Psoas muscle (tissue), 8 donors: ENCODE measurements around the gene HOXA9. TPM values are rescaled to one million over a fixed set of nuclear protein-coding genes. Genes with fewer than 3 reads are reported as not detected.

Experiments used
- ATAC-seq, 4 donors: fragments of 200-7000 bp; cut with Tn5 transposase; one replicate each; pipeline ENCODE4 v1.9.1; 2020; ENCODE audit warnings: moderate library complexity in 3 of 4, mild to moderate bottlenecking in 2 of 4
- DNase-seq, 2 donors: peaks; one replicate each; pipeline ENCODE4 v3.0.0-alpha.2; 2020
- H3K27ac ChIP-seq: fragments of 200-600 bp; one replicate; pipeline ENCODE4 v1.8.0; 2022
- H3K27me3 ChIP-seq, 3 donors: fragments of 200-600 bp in 1 of 3; one replicate each; pipeline versions ENCODE4 v1.6.1 to v1.8.0; 2013 to 2022; ENCODE audit warnings: low read length in 2 of 3, mild to moderate bottlenecking in 2 of 3, moderate library complexity in 1 of 3; ENCODE audit not compliant: insufficient read depth in 3 of 3
- H3K36me3 ChIP-seq, 2 donors: fragments of 200-600 bp in 1 of 2; one replicate each; pipeline versions ENCODE4 v1.6.1 to v1.8.0; 2013 to 2022; ENCODE audit warnings: low read depth in 1 of 2, mild to moderate bottlenecking in 1 of 2, moderate library complexity in 1 of 2; ENCODE audit not compliant: insufficient read depth in 1 of 2
- H3K4me1 ChIP-seq: fragments of 200-600 bp; one replicate; pipeline ENCODE4 v1.8.0; 2022
- H3K4me3 ChIP-seq: fragments of 200-600 bp; one replicate; pipeline ENCODE4 v1.8.0; 2022; ENCODE audit warnings: mild to moderate bottlenecking
- H3K9me3 ChIP-seq: fragments of 200-600 bp; one replicate; pipeline ENCODE4 v1.8.0; 2022
- CTCF ChIP-seq: fragments of 200-600 bp; IDR thresholded peaks from one replicate; pipeline ENCODE4 v1.8.0; 2022; ENCODE audit warnings: antibody characterized with exemption
- WGBS, 3 donors: extraction: QIAGEN DNeasy Blood & Tissue Kit; methylation state at CpG; one replicate each; pipeline versions ENCODE4 v1.1.6 to v1.1.7; 2013; 5-methylcytosine and 5-hydroxymethylcytosine counted together
- intact Hi-C, 2 donors: fragments of 100-400 bp; cut with DNase I; formaldehyde crosslinking; loops; one replicate each; pipeline versions ENCODE4 v1.11.0 to v1.14.2; 2022
- polyA plus RNA-seq, 3 donors: library from polyadenylated mRNA; stranded (reverse); fragments of 200-250 nt; gene quantifications; one replicate each; pipeline ENCODE4 v1.2.3, GENCODE V29; 2013
- total RNA-seq, 4 donors: library from RNA; stranded (reverse); fragmentation: NEBNext Ultra II Directional in 2 of 4; extraction: Animal tissue kit (Norgen Biotek cat#: 25700) in 2 of 4; gene quantifications; one replicate each; pipeline versions ENCODE4 v1.2.1 to v1.2.4, GENCODE V29; 2021 to 2023
- donor health status: healthy with polysubstance abuse.
- donor health status: DM: no; HTN: no; CAD: no; lungs with moderate emphysema.
- donor health status: Bipolar disorder and iron deficiency.
- donor health status: healthy.
- donor health status: DM: yes; HTN: yes; CAD: no.
- donor health status: DM: no; HTN: no; CAD: no.
- donor health status: DM: no; HTN: no; CAD: no.
- donor health status: DM: yes; HTN: yes; CAD: no.

The HOXA9 gene
- total and polyA plus RNA-seq, 7 donors, result 0.81 to 55.9 (median 16.0) TPM; not detected in 1

GRCh38 chr7:27179503-27180430, 14.4 kb upstream of the HOXA9 start:
- ATAC-seq, result peak; percentile 71 to 72 (median 72)
- Histone ChIP-seq H3K27me3 (peaks cover 0 to 35% (median 4%) of the 10 kb centered on the region in 3 donors), H3K9me3 (no peaks in the 10 kb centered on the region), H3K4me1 (peaks cover 33% of the 10 kb centered on the region), H3K27ac (peak overlapping the region; percentile 92), H3K4me3 (peak overlapping the region; percentile 79), H3K36me3 (no peaks in the 10 kb centered on the region)
- DNase-seq, result peak; percentile 72 to 90
- WGBS, 3 donors, result 15 to 19% (median 17%) methylated on average over 56 of the region's 56 CpGs
- peak; percentile 93 for TF ChIP-seq CTCF
- intact Hi-C loops, result no loop called here

GRCh38 chr7:27179030-27179429, 13.7 kb upstream of the HOXA9 start:
- Histone ChIP-seq H3K27ac (peak overlapping the region; percentile 92), H3K9me3 (no peaks in the 10 kb centered on the region), H3K4me1 (peaks cover 33% of the 10 kb centered on the region), H3K36me3 (no peaks in the 10 kb centered on the region), H3K4me3 (peak overlapping the region; percentile 79), H3K27me3 (peaks cover 0 to 28% (median 4%) of the 10 kb centered on the region in 3 donors)
- TF ChIP-seq CTCF, result no peak
- WGBS, 3 donors, result 31 to 45% (median 41%) methylated on average over 14 of the region's 14 CpGs
- ATAC-seq, result no peak
- no peak for DNase-seq
- intact Hi-C loops, result no loop called here

- DNase-seq (peak in 1 of 2 donors; percentile 54), ATAC-seq (peak in 2 of 4 donors; percentile 19 to 37)
- peaks cover 0 to 22% (median 2%) of the 10 kb centered on the region in 3 donors for H3K27me3 ChIP-seq
- no peaks in the 10 kb centered on the region for H3K9me3 ChIP-seq
- intact Hi-C loops, result no loop called here
- no peaks in the 10 kb centered on the region for H3K36me3 ChIP-seq
- peaks cover 27% of the 10 kb centered on the region for H3K4me1 ChIP-seq
- peak overlapping the region; percentile 79 for H3K4me3 ChIP-seq
- no peak for TF ChIP-seq CTCF
- peak overlapping the region; percentile 92 for H3K27ac ChIP-seq
- 47 to 72% (median 66%) methylated on average over 6 of the region's 6 CpGs for WGBS, 3 donors
These were observed 13.0 kb upstream of the HOXA9 start for GRCh38 chr7:27178366-27178765.

- TF ChIP-seq CTCF, result no peak
- Histone ChIP-seq H3K4me1 (peaks cover 23% of the 10 kb centered on the region), H3K27me3 (peaks cover 0 to 17% (median 0%) of the 10 kb centered on the region in 3 donors), H3K9me3 (no peaks in the 10 kb centered on the region), H3K36me3 (no peaks in the 10 kb centered on the region), H3K4me3 (peak overlapping the region; percentile 79), H3K27ac (peak overlapping the region; percentile 92)
- no peak for DNase-seq
- intact Hi-C loops, result no loop called here
- ATAC-seq, result no peak
- WGBS, 3 donors, result 43 to 52% (median 52%) methylated on average over 5 of the region's 5 CpGs
These were observed 12.5 kb upstream of the HOXA9 start for GRCh38 chr7:27177795-27178320.
